GM19467 (cell line): Measurements from ENCODE around the gene EPC1.
A peak's percentile ranks its signal among the peaks of the same experiment; 100 is the strongest.

Experiments used
- ATAC-seq: cut with Tn5 transposase; IDR thresholded peaks from one replicate; pipeline ENCODE4 v1.9.1; 2021; ENCODE audit warnings: mild to moderate bottlenecking, moderate library complexity; ENCODE audit not compliant: unreplicated experiment

EPC1 gene

DNA sequence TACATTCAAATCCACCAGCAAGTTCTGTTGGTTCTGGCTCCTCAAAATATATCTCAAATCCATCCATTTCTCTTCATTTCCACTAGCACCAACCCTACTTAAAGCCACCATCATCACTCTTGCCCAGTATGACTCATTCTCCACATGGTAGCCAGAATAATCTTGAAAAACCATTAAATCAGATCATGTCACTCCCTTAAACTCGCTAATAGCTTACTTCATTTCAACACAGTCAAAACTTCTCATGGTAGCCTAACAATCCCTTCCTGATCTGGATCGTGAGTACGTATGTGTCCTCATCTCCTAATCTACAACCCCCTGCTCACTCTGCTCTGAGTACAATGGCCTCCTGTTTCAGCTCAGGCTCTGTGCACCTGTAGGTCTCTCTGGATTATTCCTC is 8.7 kb downstream of the EPC1 start:
- no peak for ATAC-seq

DNA sequence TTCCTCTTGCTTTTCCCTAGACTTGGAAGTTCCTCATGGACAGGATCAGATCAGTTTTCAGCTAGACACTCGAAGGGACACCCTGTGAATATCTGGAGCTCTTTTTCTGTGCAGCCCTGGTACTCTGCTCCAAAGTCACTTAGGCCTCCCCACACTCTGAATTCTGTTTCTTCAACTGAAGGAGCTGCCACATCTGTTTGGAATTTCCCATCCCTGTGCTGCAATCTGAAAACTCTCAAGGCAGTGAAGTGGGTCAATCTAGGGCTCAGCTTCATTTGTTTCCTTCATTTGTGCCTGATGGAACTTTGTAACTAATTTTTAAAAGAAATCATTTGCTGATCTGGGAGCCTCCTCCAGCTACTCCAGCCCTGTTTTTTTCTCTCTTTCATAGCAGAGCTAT is 9.6 kb downstream of the EPC1 start:
- ATAC-seq: no peak

DNA sequence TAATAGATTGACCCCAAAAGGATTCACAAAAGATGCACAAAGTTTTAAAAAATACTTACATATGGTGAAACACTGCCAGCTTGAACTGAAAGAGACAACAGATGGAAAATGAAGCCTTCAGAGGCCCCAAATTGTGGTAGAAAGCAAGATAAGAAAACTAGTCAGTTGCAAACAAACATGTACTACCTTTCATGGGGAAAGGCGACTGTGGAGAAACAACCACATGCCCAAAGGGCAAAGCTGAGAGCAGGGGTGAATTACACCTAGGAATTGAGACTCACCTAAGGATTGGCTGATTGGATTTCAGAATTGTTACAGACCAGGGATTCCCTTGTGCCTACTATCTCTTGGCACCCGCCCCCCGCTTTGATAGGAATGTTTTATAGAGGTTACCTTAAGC is 13.1 kb downstream of the EPC1 start:
- no peak for ATAC-seq

DNA sequence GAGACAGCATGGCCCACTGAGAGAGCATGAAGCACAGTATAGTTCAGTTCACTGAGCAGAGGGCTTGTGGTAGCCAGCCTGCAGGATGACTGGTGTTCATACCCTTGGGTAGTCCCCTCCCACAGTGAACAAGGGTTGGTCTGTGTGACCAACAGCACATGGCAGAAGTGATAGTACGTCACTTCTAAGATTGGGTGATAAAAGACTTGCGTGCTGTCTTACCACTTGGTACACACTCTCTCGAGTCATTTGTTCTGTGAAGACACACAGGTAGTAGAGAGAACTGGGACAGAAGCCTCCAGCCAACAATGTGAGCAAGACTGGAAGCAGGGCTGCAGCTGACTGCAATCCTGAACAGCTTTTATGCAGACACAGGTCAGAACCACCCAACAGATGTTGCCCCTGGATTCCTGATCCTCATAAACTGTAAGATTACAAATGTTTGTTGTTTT is 14.6 kb downstream of the EPC1 start:
- peak; percentile 86 for ATAC-seq

DNA sequence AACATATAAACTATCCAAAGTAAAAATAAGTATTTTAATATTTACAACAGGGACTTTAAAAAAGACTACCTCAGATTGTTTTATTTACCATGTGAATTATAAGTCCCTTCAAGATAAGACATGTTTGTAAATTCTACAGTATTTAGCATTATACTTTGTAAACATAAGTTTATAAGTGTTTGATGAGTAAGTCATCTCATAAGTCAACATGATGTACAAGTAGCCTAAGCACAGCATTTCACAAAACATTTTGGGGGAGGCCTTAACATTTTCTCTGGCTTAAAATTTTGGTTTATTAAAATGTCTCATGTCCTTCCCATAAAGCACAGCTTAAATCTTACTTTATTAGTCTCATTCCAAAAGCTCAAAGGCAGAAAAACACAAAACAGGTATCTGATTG is 15.4 kb downstream of the EPC1 start:
- ATAC-seq: no peak

DNA sequence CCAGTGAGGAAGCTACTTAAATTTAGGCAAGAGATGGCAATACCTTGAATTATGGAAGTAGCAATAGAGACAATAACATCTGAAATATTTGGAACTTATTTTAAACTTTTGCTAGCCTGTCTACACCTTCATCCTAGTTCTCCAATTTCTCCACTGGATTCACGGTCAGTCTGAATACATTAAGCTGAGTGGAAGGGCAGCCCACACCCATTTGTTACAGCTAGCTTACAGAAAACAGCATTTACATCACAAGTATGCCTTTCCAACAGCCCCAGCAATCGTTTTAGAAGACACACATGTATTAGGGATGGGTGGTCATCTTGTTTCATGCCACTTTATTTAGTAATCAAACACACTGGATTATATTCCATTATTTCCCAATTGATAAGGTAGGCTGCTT is 16.7 kb downstream of the EPC1 start:
- no peak for ATAC-seq

DNA sequence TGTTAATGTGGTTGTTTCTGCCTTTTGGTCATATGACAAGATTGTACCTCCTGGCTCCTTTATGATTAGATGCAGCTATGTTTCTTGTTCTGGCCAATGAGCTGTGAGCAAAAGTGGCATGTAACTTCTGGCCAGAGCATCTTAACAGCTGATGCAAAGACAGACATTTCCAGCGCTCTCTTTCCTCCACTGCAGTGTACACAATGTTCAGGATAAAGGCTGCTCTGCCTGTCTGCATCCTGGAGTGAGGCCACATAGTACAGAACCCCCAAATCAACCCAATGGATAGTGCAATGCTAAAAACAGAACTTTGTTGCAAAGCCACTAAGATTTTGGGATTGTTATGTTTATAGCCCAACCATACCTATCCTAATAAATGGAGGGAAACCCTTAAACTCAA is 17.9 kb downstream of the EPC1 start:
- no peak for ATAC-seq

DNA sequence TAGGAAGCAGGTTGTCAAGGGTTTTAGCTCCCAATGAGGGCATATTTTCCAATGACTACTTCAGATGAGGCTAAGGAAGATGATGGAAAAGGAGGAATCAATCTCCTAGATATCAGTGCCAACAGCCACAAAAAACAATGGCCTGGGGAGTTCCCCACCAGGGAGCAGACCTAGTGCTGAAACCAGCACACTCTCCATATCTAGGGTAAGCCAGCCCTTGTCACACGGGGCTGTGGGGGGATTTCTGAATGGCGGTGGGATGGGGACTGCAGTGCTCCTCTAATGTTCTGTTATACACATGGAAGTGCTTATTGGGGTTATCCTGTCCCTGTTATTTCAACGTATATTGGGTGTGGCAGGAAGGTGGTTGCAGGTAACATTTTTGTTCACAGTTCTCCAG is 18.5 kb downstream of the EPC1 start:
- no peak for ATAC-seq

DNA sequence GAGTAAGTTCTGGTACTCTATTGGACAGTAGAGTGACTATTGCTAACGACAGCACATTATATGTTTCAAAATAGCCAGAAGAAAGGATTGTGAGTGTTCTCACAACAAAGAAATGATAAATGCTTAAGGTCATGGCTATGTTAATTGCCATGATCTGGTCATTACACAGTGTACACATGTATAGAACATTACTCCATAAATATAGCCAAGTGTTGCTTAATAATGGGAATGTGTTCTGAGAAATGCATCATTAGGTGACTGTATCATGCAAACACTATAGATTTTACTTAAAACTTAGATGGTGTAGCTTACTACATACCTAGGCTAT is 19.6 kb downstream of the EPC1 start:
- no peak for ATAC-seq

DNA sequence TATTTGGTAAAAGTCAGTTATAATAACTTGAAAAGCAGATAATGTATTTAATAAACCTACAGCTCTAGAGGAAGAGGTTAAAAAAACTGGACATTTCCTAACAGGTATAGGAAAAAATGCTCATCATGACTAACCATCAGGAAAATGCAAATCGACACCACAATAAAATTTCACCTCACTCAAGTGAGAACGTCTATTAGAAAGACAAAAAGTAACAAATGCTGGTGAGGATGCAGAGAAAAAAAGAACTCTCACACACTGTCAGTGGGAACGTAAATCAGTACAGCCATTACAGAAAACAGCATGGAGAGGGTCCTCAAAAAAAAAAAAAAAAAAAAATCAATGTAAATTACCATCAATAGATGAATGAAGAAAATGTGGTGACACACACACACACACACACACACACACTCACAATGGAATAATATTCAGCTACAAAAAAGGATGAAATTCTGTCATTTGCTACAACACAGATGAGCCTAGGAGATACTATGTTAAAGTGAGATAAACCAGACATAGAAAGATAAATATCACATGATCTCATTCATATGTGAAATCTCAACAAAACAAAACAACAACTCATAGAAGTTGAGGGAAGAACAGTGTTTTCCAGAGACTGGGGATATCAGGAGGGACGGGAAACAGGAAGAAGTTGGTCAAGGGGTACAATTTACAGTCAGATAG is 20.1 kb downstream of the EPC1 start:
- ATAC-seq: no peak

DNA sequence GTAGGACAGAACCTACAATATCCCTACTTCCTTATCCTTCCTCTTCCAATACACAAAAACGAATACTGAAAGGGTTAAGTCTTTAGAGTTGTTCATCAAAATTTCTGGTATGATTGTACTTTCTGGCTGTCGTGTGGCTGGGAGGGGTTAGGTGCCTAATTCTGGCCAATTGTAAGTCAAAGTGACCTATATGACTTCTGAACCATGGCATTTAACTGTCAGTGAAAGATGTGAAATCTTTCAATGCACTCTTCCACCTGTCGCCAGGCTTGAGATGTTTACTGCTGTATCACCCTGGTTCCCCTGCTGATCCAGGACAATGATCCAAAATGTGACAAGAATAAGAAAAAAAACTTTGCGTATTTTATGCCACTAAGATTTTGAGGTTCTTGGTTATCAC is 20.8 kb downstream of the EPC1 start:
- ATAC-seq: no peak

DNA sequence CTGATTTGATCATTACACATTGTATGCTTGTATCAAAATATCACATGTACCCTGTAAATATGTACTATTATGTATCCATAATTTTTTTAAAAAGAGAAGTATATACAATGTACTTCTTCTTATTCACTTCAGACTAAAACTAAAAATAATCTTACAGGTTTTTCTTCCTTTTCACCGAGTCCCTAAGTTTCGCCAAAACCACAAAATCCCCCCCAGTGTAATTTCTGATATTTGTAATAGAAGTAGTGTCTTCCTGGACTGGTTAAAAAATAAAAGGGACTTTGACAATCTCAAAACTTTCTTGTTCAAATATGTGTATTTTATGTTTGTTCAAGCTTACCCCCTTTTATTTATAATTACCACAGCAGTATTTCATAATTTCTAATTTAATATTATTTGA is 23.9 kb downstream of the EPC1 start:
- no peak for ATAC-seq

DNA sequence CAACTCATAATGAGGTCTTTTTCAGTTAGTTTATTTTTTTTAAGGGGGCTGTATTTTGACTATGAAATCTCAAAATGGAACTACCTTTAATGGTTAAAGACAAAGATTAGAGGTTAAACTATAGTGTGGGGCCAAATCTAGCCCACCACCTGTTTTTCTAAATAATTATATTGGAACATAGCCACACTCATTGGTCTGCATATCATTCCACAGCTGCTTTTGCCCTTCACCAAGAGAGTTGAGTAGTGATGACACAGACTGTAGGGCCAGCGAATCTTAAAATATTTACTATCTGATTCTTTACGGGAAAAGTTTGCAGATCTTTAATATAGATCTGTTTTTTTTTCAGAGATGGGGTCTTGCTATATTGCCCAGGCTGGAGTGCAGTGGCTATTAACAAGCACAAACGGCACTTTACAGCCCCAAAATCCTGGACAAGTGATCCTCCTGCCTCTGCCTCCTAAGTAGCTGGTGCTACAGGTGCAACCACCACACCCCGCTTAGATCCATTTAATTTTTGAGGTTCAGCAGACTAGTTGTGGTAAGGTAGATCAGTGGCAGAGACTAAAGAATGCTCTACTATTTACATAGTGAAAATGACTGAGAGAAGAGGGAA is 25.8 kb downstream of the EPC1 start:
- ATAC-seq: no peak

DNA sequence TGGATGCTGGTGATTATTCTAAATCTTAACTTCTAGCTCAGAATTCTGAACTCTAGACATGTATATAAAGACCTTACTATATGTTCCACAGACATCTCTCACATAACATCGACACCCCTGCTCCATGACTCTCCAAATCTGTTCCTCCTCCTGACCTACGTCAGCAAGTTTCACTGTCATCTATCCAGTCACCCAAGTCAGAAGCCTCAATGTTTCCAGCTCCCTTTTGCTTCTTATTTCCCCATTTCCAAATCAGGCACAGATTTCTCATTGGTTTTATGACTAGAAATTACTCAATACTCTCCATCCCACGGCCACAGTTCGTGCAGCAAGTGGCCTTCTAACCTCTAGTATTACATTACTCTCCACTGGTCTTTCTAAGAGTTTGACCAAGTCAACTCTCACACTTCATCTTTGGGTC is 28.5 kb downstream of the EPC1 start:
- ATAC-seq: no peak

DNA sequence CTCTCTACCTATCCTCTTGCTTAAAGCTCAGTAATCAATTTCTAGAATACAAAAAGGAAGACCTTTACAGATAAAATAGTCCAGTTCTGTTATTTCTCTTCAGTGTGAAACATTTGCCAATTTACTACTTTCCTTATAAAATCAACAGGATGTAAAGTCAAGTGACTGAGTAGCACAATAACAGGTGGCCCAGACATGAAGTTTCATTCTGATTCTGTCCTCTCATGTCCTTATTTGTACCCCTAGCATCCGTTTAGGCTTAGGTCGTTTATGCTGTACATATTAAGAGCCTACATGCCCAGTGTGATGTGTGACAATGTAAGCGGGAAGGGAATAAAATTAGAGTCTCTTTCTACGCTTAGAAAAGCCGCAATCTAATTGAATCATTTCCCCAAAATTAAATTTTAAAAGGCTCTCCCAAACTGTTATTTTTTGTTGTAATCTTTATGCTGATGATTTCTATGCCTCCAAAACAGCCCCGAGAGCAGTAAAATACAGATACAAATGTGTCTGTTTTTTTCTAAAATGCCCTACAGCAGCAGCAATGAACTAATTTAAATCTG is 29.1 kb downstream of the EPC1 start:
- ATAC-seq: peak; percentile 95

DNA sequence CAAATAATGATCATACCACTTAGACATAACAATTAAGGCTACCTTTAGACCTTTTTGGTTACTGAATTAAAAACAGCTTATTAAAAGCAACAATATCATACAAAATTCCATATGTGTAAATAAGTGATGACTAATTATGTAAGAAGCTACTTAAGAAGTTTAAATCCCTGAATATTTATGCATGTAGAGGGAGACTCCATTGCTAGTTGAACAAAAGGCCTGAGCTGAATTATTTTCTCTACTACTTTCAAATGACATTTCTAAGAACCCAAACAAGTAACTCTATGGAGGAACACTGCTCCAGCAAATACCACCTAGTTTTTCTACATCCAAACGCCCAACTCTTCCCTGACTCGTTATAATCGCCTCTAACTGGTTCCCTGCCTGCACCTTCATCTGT is 31.5 kb downstream of the EPC1 start:
- ATAC-seq: no peak

DNA sequence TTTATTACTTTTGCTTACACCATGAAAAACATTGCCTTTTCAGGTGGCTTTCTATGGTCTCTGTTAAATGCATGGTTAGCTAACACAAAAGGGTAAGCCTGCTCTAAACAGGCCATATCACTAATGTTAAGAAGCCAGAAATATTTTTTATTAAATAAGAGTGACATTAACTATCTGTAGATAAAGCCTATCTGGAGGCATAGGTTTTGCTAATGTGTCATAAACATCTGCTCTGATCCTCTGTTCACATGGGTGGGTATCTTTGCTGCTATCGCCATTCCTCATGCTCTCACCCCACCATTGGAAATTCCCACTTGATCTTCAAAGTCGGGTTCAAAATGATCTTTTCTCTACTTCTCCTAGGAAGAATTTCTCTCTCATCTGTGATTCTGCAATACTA is 32.4 kb downstream of the EPC1 start:
- no peak for ATAC-seq

DNA sequence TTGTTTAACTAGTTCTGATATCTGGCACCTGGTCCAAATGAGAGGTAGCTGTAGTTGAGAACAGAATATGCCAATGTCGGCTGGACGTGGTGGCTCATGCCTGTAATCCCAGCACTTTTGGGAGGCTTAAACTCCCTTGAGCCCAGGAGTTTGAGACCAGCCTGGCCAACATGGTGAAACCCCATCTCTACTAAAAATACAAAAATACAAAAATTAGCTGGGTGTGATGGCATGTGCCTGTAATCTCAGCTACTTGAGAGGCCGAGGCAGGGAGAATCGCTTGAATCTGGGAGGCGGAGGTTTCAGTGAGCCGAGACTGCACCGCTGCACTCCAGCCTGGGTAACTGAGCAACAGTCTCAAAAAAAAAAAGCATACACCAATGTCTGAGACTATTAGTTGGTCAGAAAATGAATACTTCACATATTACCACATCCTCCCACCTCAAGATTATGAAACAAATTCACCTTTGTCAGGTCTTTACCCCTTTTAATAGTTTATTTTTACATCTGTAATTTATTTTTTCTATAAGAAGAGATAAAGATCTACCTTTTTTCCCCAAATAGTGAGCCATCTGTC is 38.8 kb downstream of the EPC1 start:
- ATAC-seq: no peak

DNA sequence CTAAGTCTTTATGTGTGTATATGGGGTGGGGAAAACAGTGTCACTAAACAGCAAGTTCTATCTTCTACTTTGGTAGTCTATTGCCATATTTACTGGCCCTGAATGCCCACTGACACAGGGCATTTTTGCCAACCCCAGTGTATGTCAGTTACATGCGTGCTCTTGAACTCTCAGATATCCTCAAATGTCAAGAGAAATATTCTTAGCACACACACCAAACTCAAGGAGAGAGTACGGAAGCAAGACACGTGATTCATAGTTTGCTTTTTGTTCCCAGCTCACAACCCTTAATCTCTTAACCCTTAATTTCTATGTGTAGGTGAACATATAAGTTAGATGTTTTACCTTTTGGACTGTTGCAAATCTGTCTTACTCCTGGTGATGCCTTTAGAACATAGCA is 39.3 kb downstream of the EPC1 start:
- no peak for ATAC-seq

DNA sequence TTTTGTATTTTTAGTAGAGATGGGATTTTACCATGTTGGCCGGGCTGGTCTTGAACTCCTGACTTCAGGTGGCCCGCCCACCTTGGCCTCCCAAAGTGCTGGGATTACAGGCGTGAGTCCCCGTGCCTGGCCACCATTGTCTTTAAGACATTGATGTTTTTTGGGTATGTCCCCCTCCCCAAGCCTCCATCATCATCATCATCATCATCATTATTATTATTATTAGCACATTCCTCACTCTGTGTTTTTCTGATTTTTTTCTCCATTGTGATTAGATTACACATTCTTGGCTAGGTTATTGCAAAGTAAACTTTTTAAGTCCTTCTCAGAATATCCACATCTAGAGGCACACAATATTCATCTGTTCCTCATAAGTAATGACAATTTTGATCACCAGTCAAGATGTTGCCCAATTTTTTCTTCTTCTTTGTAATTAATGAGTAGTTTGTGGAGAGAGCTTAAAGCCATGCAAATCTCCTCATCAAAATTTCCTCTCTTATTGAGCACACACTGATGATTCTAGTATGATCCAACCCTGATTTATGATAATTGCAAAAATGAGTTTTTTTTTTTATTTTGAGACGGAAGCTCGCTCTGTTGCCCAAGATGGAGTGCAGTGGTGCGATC is 47.5 kb downstream of the EPC1 start:
- no peak for ATAC-seq

DNA sequence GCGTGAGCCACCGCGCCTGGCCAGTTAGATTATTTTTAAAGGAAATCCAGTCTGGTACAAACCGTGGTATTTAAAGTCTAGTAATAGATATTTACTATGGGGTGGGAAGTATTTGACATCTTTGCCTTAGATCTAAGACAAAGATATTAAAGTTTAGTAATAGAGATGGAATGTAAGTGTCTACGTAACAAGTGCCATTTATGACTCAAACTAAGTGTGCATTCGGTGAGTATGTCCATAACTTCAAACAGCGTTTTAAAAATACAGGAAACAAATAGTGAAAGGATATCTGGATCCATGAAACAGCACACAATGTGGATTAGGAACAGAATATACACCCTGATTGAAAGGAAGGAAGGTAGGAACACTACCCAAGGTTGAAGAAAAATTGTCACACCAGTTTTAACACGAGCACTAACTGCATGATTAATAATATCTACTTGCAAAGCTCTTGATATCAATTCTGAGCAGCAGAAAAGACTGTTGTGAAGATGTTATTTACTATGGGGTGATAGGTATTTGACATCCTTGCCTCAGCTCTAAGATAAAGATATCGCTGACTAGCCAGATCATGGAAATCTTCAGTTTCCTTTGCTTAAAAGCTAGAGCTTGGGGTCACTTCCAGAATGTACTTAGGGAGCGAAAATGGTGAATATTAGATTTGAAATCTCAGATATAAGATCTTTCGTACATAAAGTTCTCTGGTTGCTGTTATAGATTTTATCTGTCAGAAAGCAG is 48.7 kb downstream of the EPC1 start:
- ATAC-seq: no peak
